T-helper 22 cell (primary cell): ENCODE measurements around the gene PAK1.
"Not testable (repeated sequence)": the region's sequence is repeated elsewhere in the genome, so short reads cannot be mapped to it uniquely, and the experiment has no call there.

Source experiments
- DNase-seq: peaks from one replicate; pipeline ENCODE4 v3.0.0-alpha.2; 2020; ENCODE audit warnings: low read depth

The PAK1 gene

GRCh38 chr11:77473801-77474683, at the start of gene PAK1:
TSS of gene PAK1 (minus strand) at chr11:77474094. CDS start at chr11:77392520, 81,574 bp downstream.
- peak; percentile 90 for DNase-seq

- no peak for DNase-seq
Observed at GRCh38 chr11:77522215-77522614, 48.3 kb upstream of the PAK1 start.

- DNase-seq = no peak
Observed at GRCh38 chr11:77519847-77520246, 46.0 kb upstream of the PAK1 start.

- no peak for DNase-seq
Observed at GRCh38 chr11:77518471-77518870, 44.6 kb upstream of the PAK1 start.

- no peak for DNase-seq
Observed at GRCh38 chr11:77517753-77518152, 43.9 kb upstream of the PAK1 start.

- DNase-seq = no peak
Observed at GRCh38 chr11:77517226-77517625, 43.3 kb upstream of the PAK1 start.

GRCh38 chr11:77515483-77515882, 41.6 kb upstream of the PAK1 start:
- DNase-seq = no peak

GRCh38 chr11:77515063-77515462, 41.2 kb upstream of the PAK1 start:
- DNase-seq = no peak

GRCh38 chr11:77512092-77512491, 38.2 kb upstream of the PAK1 start:
- no peak for DNase-seq

- DNase-seq = no peak
Observed at GRCh38 chr11:77510851-77511250, 37.0 kb upstream of the PAK1 start.

GRCh38 chr11:77510095-77510494, 36.2 kb upstream of the PAK1 start:
- DNase-seq = no peak

GRCh38 chr11:77508019-77508418, 34.1 kb upstream of the PAK1 start:
- no peak for DNase-seq

GRCh38 chr11:77506857-77507256, 33.0 kb upstream of the PAK1 start:
- no peak for DNase-seq

- DNase-seq = no peak
Observed at GRCh38 chr11:77505956-77506355, 32.1 kb upstream of the PAK1 start.

- no peak for DNase-seq
Observed at GRCh38 chr11:77503006-77503405, 29.1 kb upstream of the PAK1 start.

GRCh38 chr11:77502346-77502905, 28.5 kb upstream of the PAK1 start:
- no peak for DNase-seq

- no peak for DNase-seq
Observed at GRCh38 chr11:77501758-77502157, 27.9 kb upstream of the PAK1 start.

- no peak for DNase-seq
Observed at GRCh38 chr11:77497368-77497767, 23.5 kb upstream of the PAK1 start.

- DNase-seq = no peak
Observed at GRCh38 chr11:77495526-77495925, 21.6 kb upstream of the PAK1 start.

- not testable (repeated sequence) for DNase-seq
Observed at GRCh38 chr11:77490035-77490434, 16.1 kb upstream of the PAK1 start.

- DNase-seq = no peak
Observed at GRCh38 chr11:77487790-77488189, 13.9 kb upstream of the PAK1 start.

GRCh38 chr11:77479746-77480352, 6.0 kb upstream of the PAK1 start:
- DNase-seq = no peak

GRCh38 chr11:77475206-77475605, 1.3 kb upstream of the PAK1 start:
- DNase-seq = no peak
